Panc1 (cell line): ENCODE measurements around the gene GNAS. TPM values are rescaled to one million over a fixed set of nuclear protein-coding genes. Genes with fewer than 3 reads are reported as not detected.

ENCODE experiments used
- ATAC-seq: fragments of 200-7000 bp; cut with Tn5 transposase; 2 replicates; pipeline ENCODE4 v1.9.1; 2020; ENCODE audit warnings: mild to moderate bottlenecking, moderate library complexity
- BruUV-seq: library from RNA; stranded (reverse); fragments of 400-500 nt; replicated peaks from 2 replicates; lab custom pipeline; 2021; lab: Mats Ljungman, UMichigan
- CTCF ChIA-PET: fragments of 300-600 bp; sonication (Branson Sonifier 250); formaldehyde crosslinking; loops from one replicate; lab custom pipeline; 2022; ENCODE audit warnings: antibody characterized with exemption; lab: Charles Lee
- POLR2A ChIA-PET: fragments of 300-600 bp; sonication (Branson Sonifier 250); formaldehyde crosslinking; loops from one replicate; lab custom pipeline; 2022; ENCODE audit warnings: antibody characterized with exemption; lab: Charles Lee
- DNase-seq: peaks from one replicate; pipeline ENCODE4 v3.0.0-alpha.2; 2010; ENCODE audit warnings: low read depth, low spot score
- H3K27ac ChIP-seq: 2 replicates; pipeline ENCODE4 v1.5.1; 2011; ENCODE audit warnings: mild to moderate bottlenecking, low read length, inconsistent platforms
- H3K27me3 ChIP-seq: fragments of 200-500 bp; sonication (Bioruptor generic); 2 replicates; pipeline ENCODE4 v1.6.0; 2014; ENCODE audit warnings: low read length, inconsistent platforms; ENCODE audit not compliant: control insufficient read depth, insufficient read depth
- H3K36me3 ChIP-seq: fragments of 200-500 bp; sonication (Bioruptor generic); 2 replicates; pipeline ENCODE4 v1.5.1; 2014; ENCODE audit warnings: inconsistent platforms, mild to moderate bottlenecking, low read length, moderate library complexity; ENCODE audit not compliant: control insufficient read depth, insufficient read depth
- H3K4me1 ChIP-seq: 2 replicates; pipeline ENCODE4 v1.5.1; 2011; ENCODE audit warnings: inconsistent platforms, mild to moderate bottlenecking, low read length, moderate library complexity; ENCODE audit not compliant: control insufficient read depth, insufficient read depth
- H3K4me3 ChIP-seq, 2 experiments: 2 replicates each; pipeline ENCODE4 v1.5.1; 2011 to 2012; ENCODE audit warnings: low read depth in 2 of 2, low read length in 2 of 2, mild to moderate bottlenecking in 2 of 2, inconsistent platforms in 1 of 2, moderate library complexity in 1 of 2
- H3K9me3 ChIP-seq: fragments of 200-500 bp; sonication (Bioruptor generic); 2 replicates; pipeline ENCODE4 v1.5.1; 2014; ENCODE audit warnings: low read depth, mild to moderate bottlenecking, inconsistent platforms, low read length, moderate library complexity; ENCODE audit not compliant: control insufficient read depth, insufficient read depth
- POLR2AphosphoS5 ChIP-seq: IDR thresholded peaks from 2 replicates; pipeline ENCODE4 v1.6.1; 2012; ENCODE audit warnings: mild to moderate bottlenecking, low read depth, low read length, moderate library complexity
- REST ChIP-seq, 2 experiments: IDR thresholded peaks; 2 replicates each; pipeline ENCODE4 v1.6.1; 2011 to 2012; ENCODE audit warnings: low read depth in 2 of 2, control low read depth in 1 of 2, low read length in 1 of 2, mild to moderate bottlenecking in 1 of 2, moderate library complexity in 1 of 2; ENCODE audit not compliant: insufficient read depth in 1 of 2
- SIN3A ChIP-seq: IDR thresholded peaks from 2 replicates; pipeline ENCODE4 v1.6.1; 2012; ENCODE audit warnings: low read depth, mild to moderate bottlenecking, low read length, moderate library complexity, borderline replicate concordance; ENCODE audit not compliant: insufficient read depth
- TCF7L2 ChIP-seq: IDR thresholded peaks from 2 replicates; pipeline ENCODE4 v1.6.1; 2011; ENCODE audit warnings: mild to moderate bottlenecking, low read depth, low read length, inconsistent platforms
- in situ Hi-C: cut with HindIII; loops from 2 replicates; pipeline ENCODE4 v1.10.0; 2016; ENCODE audit warnings: low sequenced_read_pairs, low pct_unique_long_range_greater_than_20kb
- intact Hi-C: fragments of 100-400 bp; cut with micrococcal nuclease; formaldehyde crosslinking; loops from one replicate; pipeline ENCODE4 v1.10.0; 2022; ENCODE audit not compliant: unreplicated experiment
- total RNA-seq: library from RNA; stranded (reverse); gene quantifications from one replicate; pipeline ENCODE4 v1.2.1, GENCODE V29; 2021; ENCODE audit not compliant: unreplicated experiment
- TF ChIP-seq, protein P1 (sequence below): fragments of 450-650 bp; IDR thresholded peaks from 2 replicates; pipeline ENCODE4 v1.5.1; 2017; ENCODE audit warnings: mild to moderate bottlenecking

The GNAS gene
- total RNA-seq, 1 experiment from 2014 or later = 756 TPM

DNA sequence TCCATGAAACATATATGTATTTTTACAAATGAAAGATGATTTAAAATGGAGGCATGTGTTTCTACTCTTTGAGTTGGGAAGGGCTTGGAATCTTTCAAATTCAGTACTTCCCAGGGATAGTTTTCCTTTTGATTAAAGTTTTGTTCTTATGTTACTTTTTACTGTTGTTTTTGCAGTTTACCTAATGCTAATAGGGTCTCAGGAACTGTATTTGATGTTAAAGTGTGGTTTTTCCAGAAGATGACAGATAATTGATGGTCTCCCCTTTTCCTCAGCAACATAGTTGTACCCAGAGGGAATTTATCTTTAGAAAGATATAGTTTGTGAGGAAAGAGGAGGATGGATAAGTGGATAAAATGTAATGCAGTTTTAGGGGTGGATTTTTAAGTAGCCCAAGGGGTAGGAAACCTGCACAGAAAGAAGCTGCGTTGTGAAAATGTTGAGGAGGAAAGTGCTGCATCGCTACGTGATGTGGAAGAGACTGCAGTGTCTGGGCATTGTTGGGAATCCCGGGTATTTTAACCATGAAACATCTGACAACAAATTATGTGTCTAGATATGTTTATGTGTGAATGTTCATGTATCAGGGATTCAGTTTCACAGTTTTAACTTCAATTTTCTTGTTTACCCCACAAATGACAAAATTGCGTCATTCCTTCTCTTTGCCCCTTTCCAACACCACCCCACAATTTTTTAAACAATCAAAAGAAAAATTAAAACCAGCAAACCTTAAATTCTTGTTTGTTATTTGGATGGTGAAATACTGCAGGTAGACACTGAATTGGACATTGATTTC, 42.3 kb downstream of the GNAS start:
- Histone ChIP-seq H3K4me3 (peak overlapping the region in 1 of 2 experiments; percentile 77; a peak in 1 of 4 replicates), H3K36me3 (peaks cover 2% of the 10 kb centered on the region; the same call in 1 of the 2 replicates), H3K27ac (peak overlapping the region; percentile 70), H3K4me1 (peaks cover 36% of the 10 kb centered on the region), H3K27me3 (no peaks in the 10 kb centered on the region), H3K9me3 (no peaks in the 10 kb centered on the region)
- CTCF ChIA-PET = no interaction called here
- no peak for ATAC-seq
- intact Hi-C loops (loop anchor here (10.0 kb wide), 1 partner anchor 90 kb away; the partner anchor contains the start of gene NELFCD), in situ Hi-C loops (no loop called here)
- no peak for TF ChIP-seq REST (IDR thresholded peaks at IDR 0.05; ENCODE audit: insufficient read depth in 1 of 2, low read depth in 2 of 2, low read length in 1 of 2)
- TF ChIP-seq POLR2AphosphoS5 = no peak
- TF ChIP-seq, protein P1, sequence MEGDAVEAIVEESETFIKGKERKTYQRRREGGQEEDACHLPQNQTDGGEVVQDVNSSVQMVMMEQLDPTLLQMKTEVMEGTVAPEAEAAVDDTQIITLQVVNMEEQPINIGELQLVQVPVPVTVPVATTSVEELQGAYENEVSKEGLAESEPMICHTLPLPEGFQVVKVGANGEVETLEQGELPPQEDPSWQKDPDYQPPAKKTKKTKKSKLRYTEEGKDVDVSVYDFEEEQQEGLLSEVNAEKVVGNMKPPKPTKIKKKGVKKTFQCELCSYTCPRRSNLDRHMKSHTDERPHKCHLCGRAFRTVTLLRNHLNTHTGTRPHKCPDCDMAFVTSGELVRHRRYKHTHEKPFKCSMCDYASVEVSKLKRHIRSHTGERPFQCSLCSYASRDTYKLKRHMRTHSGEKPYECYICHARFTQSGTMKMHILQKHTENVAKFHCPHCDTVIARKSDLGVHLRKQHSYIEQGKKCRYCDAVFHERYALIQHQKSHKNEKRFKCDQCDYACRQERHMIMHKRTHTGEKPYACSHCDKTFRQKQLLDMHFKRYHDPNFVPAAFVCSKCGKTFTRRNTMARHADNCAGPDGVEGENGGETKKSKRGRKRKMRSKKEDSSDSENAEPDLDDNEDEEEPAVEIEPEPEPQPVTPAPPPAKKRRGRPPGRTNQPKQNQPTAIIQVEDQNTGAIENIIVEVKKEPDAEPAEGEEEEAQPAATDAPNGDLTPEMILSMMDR = no peak
- TF ChIP-seq TCF7L2 = no peak
- no peak for TF ChIP-seq SIN3A
- DNase-seq = no peak
- POLR2A ChIA-PET = no interaction called here
- BruUV-seq = no TSS peak

- ChIA-PET CTCF (no interaction called here), POLR2A (no interaction called here)
- TF ChIP-seq SIN3A (no peak), POLR2AphosphoS5 (no peak), TCF7L2 (no peak), REST (IDR thresholded peaks at IDR 0.05; ENCODE audit: insufficient read depth in 1 of 2, low read depth in 2 of 2, low read length in 1 of 2) (no peak)
- TF ChIP-seq, protein P1 = no peak
- peaks cover 2% of the 10 kb centered on the region; the same call in 1 of the 2 replicates for H3K36me3 ChIP-seq
- peak overlapping the region; percentile 5; the same call in 1 of the 2 replicates for H3K27ac ChIP-seq
- ATAC-seq = no peak
- H3K4me1 ChIP-seq = peaks cover 36% of the 10 kb centered on the region
- in situ Hi-C loops (no loop called here), intact Hi-C loops (loop anchor here (10.0 kb wide), 1 partner anchor 89 kb away; the partner anchor contains the start of gene NELFCD)
- no peak overlapping the region for H3K4me3 ChIP-seq
- DNase-seq = no peak
- H3K9me3 ChIP-seq = no peaks in the 10 kb centered on the region
- H3K27me3 ChIP-seq = no peaks in the 10 kb centered on the region
- no TSS peak for BruUV-seq
Observed at GRCh38 chr20:58895448-58896180, 43.1 kb downstream of the GNAS start.
